ENCODE results near the gene TOP3B.

Gene TOP3B

DNA sequence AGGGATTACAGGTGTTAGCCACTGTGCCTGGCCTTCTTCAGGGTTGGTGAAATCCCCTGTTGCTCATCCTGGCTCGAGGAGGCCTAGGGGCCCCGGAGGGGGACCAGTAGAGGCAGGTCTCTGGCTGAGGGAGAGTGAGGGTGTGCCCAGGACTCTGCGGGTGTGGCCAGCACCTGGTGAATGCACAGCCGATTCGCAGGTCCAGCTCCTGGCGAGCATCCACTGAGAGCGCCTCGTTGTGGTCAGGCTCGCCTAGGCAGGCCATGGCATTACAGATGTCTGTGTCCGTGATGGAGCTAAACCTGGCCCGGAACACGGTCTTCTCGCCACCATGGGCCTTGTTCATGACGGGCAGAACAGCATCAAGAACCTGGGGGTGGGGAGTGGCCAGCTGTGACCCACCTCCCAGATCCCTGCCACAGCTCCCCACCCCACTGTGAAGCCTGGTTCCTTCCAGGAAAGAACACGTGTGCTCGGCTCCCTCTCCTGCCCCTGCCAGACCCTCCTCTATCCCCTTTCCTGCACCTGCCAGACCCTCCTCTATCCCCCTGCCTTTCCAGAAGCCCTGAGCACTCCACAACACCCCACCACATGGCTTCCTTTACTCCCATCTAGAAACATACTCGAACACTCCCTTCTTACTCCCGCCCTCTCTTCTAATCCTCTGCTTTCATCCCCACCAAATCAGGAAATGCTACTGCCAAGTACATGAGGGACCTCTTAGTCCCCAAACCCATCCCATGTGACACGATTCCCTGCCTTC lies 12.4 kb downstream of the TOP3B start:
- H3K4me1 Mint-ChIP-seq: no peaks in the 10 kb centered on the region
- no peak overlapping the region for H3K27ac Mint-ChIP-seq (ENCODE audit: low read depth)
- H3K9me3 Mint-ChIP-seq: no peaks in the 10 kb centered on the region
- H3K4me3 Mint-ChIP-seq: no peak overlapping the region
- no peak for DNase-seq (ENCODE audit: low spot score in 2 of 2)
- H3K36me3 Mint-ChIP-seq (ENCODE audit: insufficient read depth): peaks cover 27% of the 10 kb centered on the region
- no peaks in the 10 kb centered on the region for H3K27me3 Mint-ChIP-seq
- ATAC-seq (replicated peaks; ENCODE audit: extremely low read depth, poor library complexity, severe bottlenecking): no peak

DNA sequence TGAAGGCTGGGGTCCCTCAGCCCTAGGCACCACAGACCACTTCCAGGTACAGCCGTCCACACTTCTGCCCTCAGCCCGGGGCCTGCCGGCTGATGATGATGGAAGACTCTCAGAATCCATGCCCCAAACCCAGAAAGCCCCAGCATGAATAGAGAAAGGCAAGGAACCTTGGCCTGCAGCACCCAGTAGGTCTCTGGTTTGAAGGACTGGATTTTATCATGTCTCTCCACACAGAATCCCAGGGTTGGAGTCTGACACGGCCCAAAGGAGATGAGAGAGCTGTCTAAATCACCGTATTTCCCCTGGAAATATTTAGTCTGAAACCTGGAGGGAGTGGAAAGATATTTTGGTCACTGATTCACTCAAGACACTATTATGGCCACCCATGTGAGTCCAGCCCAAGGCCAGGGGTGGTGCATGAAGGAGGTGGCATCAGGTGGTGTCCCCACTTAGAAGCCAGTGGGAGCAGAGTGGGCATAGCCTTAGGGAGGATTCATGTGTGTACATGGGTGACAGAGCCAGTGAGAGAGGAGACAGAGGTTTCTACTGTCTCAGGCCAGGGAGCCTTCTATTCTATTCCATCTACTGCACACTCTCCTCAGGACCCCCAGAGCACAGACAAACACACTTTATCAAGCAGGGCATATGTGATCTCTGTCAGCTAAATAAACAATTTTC lies 14.0 kb downstream of the TOP3B start:
- no peaks in the 10 kb centered on the region for H3K4me1 Mint-ChIP-seq
- peaks cover 24% of the 10 kb centered on the region for H3K36me3 Mint-ChIP-seq (ENCODE audit: insufficient read depth)
- H3K9me3 Mint-ChIP-seq: no peaks in the 10 kb centered on the region
- no peak overlapping the region for H3K4me3 Mint-ChIP-seq
- no peak overlapping the region for H3K27ac Mint-ChIP-seq (ENCODE audit: low read depth)
- DNase-seq (ENCODE audit: low spot score in 2 of 2) (no peak), ATAC-seq (replicated peaks; ENCODE audit: extremely low read depth, poor library complexity, severe bottlenecking) (no peak)
- no peaks in the 10 kb centered on the region for H3K27me3 Mint-ChIP-seq

DNA sequence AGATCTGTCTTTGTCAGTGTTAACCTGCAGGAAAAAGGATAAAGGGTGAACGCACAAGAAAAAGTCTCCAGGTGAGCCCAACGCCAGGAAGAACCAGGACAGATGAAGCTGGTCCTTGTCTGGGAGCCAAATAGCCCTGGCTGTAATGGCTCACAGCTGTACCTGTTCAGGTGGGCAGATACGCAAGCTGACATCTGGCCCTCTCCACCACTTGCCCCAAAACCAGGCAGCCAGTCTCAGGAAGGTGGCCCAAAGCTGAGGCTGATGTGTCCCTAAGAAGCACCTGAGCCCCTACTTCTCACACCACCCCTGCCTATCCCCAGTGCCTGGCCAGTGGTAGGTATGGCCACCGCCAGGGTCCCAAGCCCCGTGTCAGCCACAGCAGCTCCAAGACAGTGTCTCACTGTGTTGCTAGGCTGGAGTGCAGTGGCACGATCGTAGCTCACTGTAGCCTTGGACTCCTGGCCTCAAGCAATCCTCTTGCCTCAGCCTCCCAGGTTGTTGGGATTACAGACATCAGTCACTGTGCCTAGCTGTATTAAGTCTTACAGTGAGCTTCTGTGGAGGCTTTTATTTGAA lies 14.8 kb downstream of the TOP3B start:
- Mint-ChIP-seq H3K4me3 (no peak overlapping the region), H3K27me3 (no peaks in the 10 kb centered on the region), H3K27ac (ENCODE audit: low read depth) (no peak overlapping the region), H3K36me3 (ENCODE audit: insufficient read depth) (peaks cover 25% of the 10 kb centered on the region), H3K9me3 (no peaks in the 10 kb centered on the region), H3K4me1 (no peaks in the 10 kb centered on the region)
- no peak for DNase-seq (ENCODE audit: low spot score in 2 of 2)
- no peak for ATAC-seq (replicated peaks; ENCODE audit: extremely low read depth, poor library complexity, severe bottlenecking)

DNA sequence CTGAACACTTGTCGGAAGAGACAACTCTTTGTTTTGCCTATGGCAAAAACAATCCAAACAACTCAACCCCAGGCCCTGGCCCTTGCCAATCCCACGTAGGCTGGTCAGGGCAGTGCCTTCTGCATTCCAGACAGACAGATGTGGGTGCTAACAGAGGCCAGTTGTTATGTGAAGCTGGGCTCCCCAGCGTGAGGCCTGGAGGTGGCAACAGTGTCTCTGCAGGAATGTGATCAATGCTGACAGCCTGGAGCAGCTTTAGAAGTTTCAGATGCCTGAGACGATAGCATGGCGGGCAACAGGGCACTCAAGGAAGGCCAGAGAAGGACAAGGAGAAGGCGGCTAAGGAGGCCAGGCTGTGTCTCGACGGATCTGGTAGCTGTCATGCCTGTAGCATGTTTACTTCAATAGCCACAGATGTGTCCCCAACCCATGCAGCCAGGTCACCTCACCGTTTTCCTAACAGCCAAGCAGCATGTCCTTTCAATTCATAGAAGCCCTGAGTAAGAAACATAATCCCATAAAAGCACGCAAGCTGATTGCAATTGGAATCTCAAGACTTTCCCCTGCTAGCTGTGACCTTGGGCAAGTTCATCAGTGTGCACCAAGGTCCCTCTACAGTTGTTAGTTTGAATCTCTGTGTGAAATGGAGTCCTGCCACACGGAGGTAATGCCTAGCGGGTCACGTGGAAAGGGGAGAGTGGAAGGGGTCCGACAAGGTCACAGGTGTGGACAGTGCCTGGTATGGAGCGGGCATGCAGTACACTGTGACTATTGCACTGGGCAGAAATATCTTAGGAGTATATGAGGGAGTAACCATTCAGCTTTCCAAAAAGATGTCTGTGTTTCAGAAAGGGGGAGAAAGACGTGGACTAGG lies 15.7 kb downstream of the TOP3B start:
- Mint-ChIP-seq H3K27me3 (no peaks in the 10 kb centered on the region), H3K9me3 (no peaks in the 10 kb centered on the region), H3K4me1 (no peaks in the 10 kb centered on the region), H3K36me3 (ENCODE audit: insufficient read depth) (peaks cover 23% of the 10 kb centered on the region), H3K27ac (ENCODE audit: low read depth) (no peak overlapping the region), H3K4me3 (no peak overlapping the region)
- ATAC-seq (replicated peaks; ENCODE audit: extremely low read depth, poor library complexity, severe bottlenecking) (no peak), DNase-seq (ENCODE audit: low spot score in 2 of 2) (no peak)

DNA sequence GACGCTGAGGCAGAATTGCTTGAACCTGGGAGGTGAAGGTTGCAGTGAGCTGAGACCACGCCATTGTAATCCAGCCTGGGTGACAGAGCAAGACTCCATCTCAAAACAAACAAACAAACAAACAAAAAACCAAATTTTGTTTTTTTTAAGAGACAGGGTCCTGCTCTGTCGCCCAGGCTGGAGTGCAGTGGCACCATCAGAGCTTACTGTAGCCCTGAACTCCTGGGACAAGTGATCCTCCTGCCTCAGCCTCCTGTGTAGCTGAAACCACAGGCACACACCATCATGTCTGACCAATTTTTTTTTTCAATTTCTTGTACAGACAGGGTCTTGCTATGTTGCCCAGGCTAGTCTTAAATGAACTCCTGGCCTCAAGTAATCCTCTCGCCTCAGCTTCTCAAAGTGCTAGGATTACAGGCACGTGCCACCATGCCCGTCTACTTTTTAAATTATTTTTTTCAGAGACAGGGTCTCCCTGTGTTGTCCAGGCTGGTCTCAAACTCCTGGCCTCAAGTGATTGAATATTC lies 16.8 kb downstream of the TOP3B start:
- ATAC-seq (replicated peaks; ENCODE audit: extremely low read depth, poor library complexity, severe bottlenecking): no peak
- Mint-ChIP-seq H3K4me3 (no peak overlapping the region), H3K9me3 (no peaks in the 10 kb centered on the region), H3K36me3 (ENCODE audit: insufficient read depth) (peaks cover 21% of the 10 kb centered on the region), H3K27me3 (no peaks in the 10 kb centered on the region), H3K27ac (ENCODE audit: low read depth) (no peak overlapping the region), H3K4me1 (no peaks in the 10 kb centered on the region)
- no peak for DNase-seq (ENCODE audit: low spot score in 2 of 2)

DNA sequence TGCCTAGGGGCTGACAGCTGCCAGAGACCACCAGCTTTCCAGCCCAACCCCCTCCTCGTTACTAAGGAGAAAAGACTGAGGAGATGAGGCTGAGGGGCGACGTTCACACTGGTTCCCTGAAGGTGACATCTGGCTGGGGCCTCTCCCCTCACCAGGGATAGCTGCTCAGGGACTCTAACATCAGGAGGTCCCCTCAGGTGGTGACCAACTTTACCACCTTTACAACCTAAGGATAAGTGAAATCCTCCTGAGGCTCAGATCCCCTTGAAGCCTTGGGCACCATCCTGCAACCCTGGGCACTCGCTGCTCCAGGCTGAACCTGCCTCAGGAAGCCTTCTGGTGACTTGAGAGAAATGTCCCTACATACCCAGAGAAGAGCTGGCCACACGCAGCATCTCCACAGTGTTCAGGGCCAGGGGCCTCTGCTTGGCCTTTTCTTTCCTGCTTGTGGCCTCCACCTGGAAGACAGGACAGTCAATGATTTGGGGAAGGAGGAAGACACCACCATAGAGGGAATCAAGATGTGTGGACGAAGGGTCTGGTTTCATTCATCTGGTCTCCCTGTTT lies 17.6 kb downstream of the TOP3B start:
- Mint-ChIP-seq H3K4me3 (no peak overlapping the region), H3K4me1 (no peaks in the 10 kb centered on the region), H3K36me3 (ENCODE audit: insufficient read depth) (peaks cover 21% of the 10 kb centered on the region), H3K27ac (ENCODE audit: low read depth) (peak overlapping the region; percentile 22), H3K27me3 (no peaks in the 10 kb centered on the region), H3K9me3 (no peaks in the 10 kb centered on the region)
- no peak for DNase-seq (ENCODE audit: low spot score in 2 of 2)
- ATAC-seq (replicated peaks; ENCODE audit: extremely low read depth, poor library complexity, severe bottlenecking): no peak

DNA sequence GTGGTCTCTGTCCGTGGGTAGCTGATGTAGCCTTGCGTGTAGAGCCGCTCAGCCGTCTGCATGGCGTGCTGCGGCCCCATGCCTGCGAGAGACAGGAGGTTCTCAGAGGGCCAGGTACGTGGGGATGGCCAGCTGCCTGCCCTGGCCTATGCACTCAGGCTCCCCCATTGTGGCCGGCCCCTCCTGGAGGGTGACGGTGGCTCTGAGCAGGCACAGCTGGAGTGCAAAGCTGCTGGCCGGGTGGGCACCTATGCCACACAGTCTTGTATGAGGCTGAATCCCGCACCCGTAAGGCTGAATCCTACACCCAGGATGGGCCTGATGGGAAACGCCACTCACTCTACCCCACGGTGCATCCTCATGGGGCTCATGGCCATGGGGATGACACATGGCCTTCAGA lies 18.4 kb downstream of the TOP3B start:
- Mint-ChIP-seq H3K36me3 (ENCODE audit: insufficient read depth) (peaks cover 19% of the 10 kb centered on the region), H3K4me3 (no peak overlapping the region), H3K27me3 (no peaks in the 10 kb centered on the region), H3K9me3 (no peaks in the 10 kb centered on the region), H3K27ac (ENCODE audit: low read depth) (no peak overlapping the region), H3K4me1 (no peaks in the 10 kb centered on the region)
- ATAC-seq (replicated peaks; ENCODE audit: extremely low read depth, poor library complexity, severe bottlenecking): no peak
- DNase-seq (ENCODE audit: low spot score in 2 of 2): no peak

DNA sequence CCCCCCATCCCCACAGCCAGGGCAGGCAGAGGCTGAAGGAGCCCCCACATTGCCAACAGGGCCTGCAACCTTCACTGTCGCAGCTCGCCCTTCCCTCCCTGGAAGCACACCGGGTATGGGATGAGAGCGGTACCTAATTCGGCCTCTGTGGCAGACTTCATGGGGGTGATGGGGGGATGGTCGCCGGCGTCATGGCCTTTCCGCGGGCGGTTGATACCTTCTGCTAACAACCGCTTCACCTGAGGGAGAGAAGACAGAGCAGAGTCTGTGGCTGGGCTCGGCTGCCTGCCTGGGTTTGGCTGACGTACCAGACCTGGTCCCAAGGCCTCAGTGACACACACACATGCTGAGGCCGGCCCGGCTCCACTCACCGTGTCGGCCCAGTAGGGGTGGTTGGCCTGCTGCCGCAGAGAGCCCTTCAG lies 18.8 kb downstream of the TOP3B start:
- no peaks in the 10 kb centered on the region for H3K4me1 Mint-ChIP-seq
- H3K36me3 Mint-ChIP-seq (ENCODE audit: insufficient read depth): peaks cover 17% of the 10 kb centered on the region
- no peaks in the 10 kb centered on the region for H3K27me3 Mint-ChIP-seq
- DNase-seq (ENCODE audit: low spot score in 2 of 2) (no peak), ATAC-seq (replicated peaks; ENCODE audit: extremely low read depth, poor library complexity, severe bottlenecking) (no peak)
- no peak overlapping the region for H3K27ac Mint-ChIP-seq (ENCODE audit: low read depth)
- H3K9me3 Mint-ChIP-seq: no peaks in the 10 kb centered on the region
- no peak overlapping the region for H3K4me3 Mint-ChIP-seq

DNA sequence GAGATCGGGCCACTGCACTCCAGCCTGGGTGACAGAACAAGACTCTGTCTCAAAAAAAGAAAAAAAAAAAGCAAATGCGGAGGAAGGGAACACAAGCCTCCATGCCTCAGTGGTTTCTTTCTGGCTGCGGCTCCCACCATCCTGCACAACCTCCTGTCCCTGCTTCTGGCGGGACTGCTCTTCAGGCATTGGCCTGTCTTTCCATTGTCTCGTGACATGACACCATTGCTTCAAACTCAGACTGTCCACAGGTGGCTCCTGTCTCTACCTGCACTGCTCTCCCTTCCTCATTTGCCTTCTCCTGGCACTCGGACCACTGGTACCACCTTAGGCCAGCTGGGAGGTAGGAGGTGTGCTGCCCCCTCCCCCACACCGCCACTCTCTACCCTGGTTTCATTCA lies 19.3 kb downstream of the TOP3B start:
- ATAC-seq (replicated peaks; ENCODE audit: extremely low read depth, poor library complexity, severe bottlenecking) (no peak), DNase-seq (ENCODE audit: low spot score in 2 of 2) (no peak)
- Mint-ChIP-seq H3K36me3 (ENCODE audit: insufficient read depth) (peaks cover 12% of the 10 kb centered on the region), H3K9me3 (no peaks in the 10 kb centered on the region), H3K4me1 (no peaks in the 10 kb centered on the region), H3K27ac (ENCODE audit: low read depth) (no peak overlapping the region), H3K4me3 (no peak overlapping the region), H3K27me3 (no peaks in the 10 kb centered on the region)

DNA sequence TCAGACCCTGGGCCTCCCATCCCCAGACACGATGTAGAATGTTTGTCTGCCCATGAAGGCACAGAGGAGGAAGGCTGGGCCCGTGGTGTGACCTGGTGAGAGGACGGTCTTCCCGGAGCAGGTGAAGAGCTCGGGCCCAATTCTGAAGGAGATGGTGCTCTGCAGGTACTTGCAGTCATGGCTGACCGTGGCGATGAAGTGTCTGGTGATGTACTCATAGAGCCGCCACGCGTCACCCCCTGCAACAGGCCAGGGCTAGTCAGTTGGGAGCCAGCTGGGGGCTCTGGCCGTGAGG lies 20.0 kb downstream of the TOP3B start:
- H3K27ac Mint-ChIP-seq (ENCODE audit: low read depth): no peak overlapping the region

DNA sequence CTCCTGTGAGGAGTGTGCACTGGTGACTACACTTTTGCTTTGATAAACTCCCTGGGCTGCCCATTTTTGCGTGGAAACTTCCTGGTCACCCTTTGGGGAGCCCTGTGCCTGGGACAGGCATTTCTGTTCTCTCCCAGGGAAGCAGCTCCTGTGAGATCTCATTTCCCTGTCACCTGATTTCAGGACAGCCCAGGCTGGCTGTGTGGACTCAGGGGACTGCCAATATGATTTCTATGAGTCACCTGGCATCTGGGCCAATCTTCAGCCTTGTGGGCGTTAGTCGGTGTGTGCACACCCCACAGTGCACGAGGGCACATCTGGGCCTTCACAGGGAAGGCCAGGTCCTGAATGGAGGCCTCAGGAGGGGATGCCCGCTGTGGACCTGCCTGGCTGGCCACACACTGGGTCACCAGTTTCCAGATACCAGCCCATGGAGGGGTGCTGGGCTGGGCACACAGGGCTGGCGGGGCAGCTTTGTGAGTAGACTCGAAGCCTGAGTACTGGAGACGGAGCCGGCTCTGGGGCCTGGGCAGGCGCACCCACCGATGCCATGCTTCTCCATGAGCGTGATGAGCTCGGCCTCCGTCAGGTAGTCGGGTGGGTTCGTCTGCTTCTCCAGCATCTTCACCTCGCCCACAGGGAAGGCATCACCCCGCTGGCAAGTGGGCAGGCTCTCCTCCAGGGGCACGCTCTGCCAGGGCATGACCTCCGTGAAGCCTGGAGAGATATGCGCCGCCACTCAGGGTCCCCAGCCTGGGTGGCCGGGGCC lies 20.5 kb downstream of the TOP3B start:
- H3K4me3 Mint-ChIP-seq: no peak overlapping the region
- ATAC-seq (replicated peaks; ENCODE audit: extremely low read depth, poor library complexity, severe bottlenecking) (no peak), DNase-seq (ENCODE audit: low spot score in 2 of 2) (no peak)
- no peaks in the 10 kb centered on the region for H3K27me3 Mint-ChIP-seq
- no peaks in the 10 kb centered on the region for H3K9me3 Mint-ChIP-seq
- H3K4me1 Mint-ChIP-seq: no peaks in the 10 kb centered on the region
- H3K36me3 Mint-ChIP-seq (ENCODE audit: insufficient read depth): peaks cover 10% of the 10 kb centered on the region
- H3K27ac Mint-ChIP-seq (ENCODE audit: low read depth): no peak overlapping the region

More for the DNA sequence above, 20.0 kb downstream of the TOP3B start:
- H3K27me3 Mint-ChIP-seq: no peaks in the 10 kb centered on the region
- no peak overlapping the region for H3K4me3 Mint-ChIP-seq
- peaks cover 12% of the 10 kb centered on the region for H3K36me3 Mint-ChIP-seq (ENCODE audit: insufficient read depth)
- H3K4me1 Mint-ChIP-seq: no peaks in the 10 kb centered on the region
- ATAC-seq (replicated peaks; ENCODE audit: extremely low read depth, poor library complexity, severe bottlenecking) (no peak), DNase-seq (ENCODE audit: low spot score in 2 of 2) (no peak)
- H3K9me3 Mint-ChIP-seq: no peaks in the 10 kb centered on the region

All from central memory CD8-positive, alpha-beta T cell (primary cell).